NB4 (cell line): Measurements from ENCODE around the gene DGKG.

Experiments
- CTCF ChIP-seq: IDR thresholded peaks from one replicate; pipeline ENCODE4 v1.5.1; 2012; ENCODE audit warnings: low read depth, low read length
- POLR2A ChIP-seq: IDR thresholded peaks from 2 replicates; pipeline ENCODE4 v1.6.1; 2011; ENCODE audit warnings: mild to moderate bottlenecking; ENCODE audit not compliant: insufficient read length; ENCODE audit errors: extremely low read depth

GRCh38 chr3:186184021-186184420 lies 178.0 kb downstream of the DGKG start:
- TF ChIP-seq CTCF (no peak), POLR2A (no peak)
